ENCODE results near the gene UPK2.

GRCh38 chr11:118908264-118908663 is 47.8 kb upstream of the UPK2 start:
- TF ChIP-seq CTCF (IDR thresholded peaks at IDR 0.05) (no peak), POLR2A (IDR thresholded peaks at IDR 0.05) (no peak)
